ENCODE data around the gene CYTH1.
A peak's percentile ranks its signal among the peaks of the same experiment; 100 is the strongest.
"Not testable (repeated sequence)": the region's sequence is repeated elsewhere in the genome, so short reads cannot be mapped to it uniquely, and the experiment has no call there.

The CYTH1 gene

DNA sequence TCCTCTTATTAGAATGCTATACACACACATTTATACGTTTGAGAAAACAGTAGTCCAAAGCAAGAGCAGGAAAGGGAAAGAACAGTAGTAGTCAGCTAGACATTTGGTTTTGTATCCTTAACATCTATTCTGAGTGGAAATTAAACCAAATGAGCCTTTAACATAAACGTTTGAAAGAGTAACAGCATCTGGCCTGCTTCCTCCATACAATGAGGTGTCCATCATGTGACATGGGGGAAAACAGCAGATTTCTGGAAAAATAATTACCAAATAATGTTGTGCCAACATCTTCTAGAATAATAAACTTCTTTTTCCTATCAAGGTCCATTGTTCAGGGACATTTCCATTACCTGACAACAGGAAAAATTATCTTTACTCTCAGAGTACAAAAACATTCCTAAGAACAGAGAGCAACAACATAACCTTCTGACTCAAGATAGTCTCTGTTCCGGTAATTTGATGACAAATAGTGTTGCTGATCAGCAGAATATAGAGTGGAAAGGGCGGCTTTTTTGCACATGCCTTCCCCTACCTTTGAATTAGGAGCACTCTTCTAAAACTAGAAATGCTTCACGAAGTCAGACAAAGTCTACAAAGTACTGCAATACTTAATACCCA is 20.2 kb downstream of the CYTH1 start:
- DNase-seq (ENCODE audit: low read depth in 3 of 3), result no peak

DNA sequence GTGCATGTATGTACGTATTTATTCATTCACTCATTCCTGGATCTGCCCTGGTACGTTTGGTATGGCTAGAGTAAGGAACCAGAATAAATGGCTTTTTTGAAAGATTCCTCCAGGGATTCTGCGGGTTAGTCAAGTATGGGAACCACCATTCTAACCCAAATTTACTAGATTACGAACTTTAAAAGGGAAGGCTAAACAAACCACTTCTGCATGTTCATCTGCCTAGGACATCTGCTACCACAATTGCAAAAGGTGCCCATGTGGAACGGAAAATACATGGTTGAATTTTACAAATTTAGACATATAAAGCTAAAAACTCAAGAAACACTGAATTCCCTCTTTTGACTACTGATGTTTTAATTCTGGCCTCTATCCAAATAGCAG is 22.1 kb downstream of the CYTH1 start:
- no peak for DNase-seq (ENCODE audit: low read depth in 3 of 3)

DNA sequence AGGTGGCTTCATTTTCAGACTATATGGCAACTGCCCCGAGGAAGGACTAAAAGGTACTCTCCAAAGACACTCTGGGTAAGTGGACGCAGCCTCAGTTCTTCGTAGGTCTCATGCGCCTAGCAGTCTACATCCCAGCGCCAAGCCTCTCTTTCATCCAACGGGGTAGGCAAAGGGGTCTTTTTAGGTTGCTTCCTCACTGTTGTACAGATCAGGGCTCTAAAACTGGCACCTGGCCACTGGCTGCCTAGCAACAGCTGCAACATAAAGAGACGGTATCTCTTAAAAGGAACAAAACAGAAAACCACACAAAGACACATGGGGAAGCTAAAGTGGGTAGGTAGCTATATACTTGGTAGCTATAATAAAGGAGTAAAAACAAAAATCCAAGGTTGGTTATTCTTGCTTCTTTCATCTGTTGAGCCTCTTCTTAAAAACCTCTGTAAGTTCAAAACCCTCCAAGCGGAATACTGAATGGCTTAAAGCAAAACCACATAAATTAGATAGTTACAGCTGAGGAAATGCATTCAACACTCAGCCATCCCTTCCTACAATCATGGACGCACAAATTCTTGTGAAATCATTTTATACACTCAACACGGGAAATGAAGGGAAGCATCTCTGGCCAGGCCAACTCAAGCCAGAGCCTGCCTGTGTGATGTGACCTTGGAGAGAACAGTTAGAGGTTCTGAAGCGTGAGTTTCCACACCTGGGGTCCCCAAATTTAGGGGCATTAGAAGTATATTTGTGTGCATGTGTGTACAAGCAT is 22.7 kb downstream of the CYTH1 start:
- DNase-seq (ENCODE audit: low read depth in 3 of 3), result peak in 1 of 3 experiments; percentile 60

DNA sequence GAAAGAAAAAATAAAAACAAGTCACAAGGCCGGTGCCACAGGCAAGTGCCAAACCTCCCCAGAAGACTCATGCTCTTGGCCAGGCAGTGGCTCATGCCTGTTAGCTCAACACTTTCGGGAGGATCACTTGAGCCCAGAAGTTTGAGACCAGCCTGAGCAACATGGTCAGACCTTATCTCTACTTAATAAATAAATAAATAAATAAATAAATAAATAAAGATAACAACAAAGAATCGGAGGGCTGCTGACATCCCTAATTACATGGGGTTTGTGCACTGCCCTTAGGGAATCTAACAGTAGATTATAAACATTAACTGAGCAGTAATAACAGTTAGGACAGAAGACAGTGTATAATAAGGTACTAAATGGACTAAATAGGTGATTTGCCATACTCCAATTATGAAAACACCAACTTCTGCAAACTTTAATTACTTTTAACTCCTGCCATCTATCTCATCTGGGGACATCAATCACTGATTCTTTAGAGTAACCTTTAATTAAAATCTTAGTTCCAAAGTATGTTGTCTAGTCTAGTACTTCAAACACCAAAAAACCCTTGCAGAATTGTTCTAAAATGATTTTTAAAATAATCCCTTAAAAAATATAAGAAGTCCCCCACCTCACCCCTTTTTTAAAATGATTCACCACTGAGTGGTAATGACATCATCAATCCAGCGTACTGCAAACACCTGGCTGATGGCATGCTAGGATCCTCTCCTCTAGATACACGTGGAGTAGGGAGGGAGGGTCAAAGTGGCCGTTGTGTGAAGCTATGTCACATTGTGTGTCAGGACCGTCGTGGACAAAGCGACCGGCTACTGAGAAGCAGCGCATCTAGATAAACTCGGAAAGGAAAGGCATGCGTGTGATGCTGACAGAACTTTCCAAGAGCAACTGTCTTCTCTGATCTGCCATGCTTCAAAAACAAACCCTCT is 28.5 kb downstream of the CYTH1 start:
- no peak for DNase-seq (ENCODE audit: low read depth in 3 of 3)

DNA sequence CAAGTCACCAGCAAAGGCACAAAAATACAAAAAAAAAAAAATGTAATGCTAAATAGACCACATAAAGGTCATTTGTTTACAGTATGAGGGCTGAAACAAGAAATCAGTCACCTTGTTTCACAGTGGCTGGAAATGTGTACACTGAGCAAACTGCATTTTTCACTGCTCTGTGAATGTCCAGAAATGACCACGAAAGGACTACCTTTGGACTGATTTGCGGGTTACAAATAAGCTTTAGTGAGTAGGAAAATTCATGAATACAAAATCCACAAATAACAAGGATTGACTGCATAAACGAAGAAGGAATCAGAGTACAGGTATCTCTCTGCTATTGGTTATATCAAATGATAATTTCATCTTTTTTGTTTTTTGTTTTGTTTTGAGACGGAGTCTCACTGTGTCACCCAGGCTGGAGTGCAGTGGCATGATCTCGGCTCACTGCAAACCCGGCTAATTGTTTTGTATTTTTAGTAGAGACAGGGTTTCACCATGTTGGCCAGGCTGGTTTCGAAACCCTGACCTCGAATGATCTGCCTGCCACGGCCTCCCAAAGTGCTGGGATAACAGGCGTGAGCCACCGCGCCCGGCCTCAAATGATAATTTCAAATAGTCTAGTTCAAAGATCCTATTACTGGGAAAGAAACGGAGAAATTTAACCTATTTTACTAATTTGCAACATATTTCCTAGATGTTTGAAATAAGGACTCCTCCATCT is 30.5 kb downstream of the CYTH1 start:
- no peak for DNase-seq (ENCODE audit: low read depth in 3 of 3)

DNA sequence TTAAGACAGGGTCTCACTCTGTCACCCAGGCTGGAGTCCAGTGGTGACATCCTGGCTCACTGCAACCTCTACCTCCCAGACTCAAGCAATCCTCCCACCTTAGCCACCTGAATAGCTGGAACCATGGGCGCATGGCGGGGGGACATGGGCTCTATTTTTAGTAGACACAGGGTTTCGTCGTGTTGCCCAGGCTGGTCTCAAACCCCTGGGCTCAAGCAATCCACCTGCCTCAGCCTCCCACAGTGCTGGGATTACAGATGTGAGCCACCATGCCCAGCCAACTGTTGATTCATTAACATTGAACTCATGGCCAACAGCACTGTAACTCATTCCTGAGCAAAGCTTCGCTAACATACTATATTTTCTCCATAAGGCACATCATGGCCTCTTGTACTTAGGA is 31.1 kb downstream of the CYTH1 start:
- DNase-seq (ENCODE audit: low read depth in 3 of 3), result not testable (repeated sequence)

DNA sequence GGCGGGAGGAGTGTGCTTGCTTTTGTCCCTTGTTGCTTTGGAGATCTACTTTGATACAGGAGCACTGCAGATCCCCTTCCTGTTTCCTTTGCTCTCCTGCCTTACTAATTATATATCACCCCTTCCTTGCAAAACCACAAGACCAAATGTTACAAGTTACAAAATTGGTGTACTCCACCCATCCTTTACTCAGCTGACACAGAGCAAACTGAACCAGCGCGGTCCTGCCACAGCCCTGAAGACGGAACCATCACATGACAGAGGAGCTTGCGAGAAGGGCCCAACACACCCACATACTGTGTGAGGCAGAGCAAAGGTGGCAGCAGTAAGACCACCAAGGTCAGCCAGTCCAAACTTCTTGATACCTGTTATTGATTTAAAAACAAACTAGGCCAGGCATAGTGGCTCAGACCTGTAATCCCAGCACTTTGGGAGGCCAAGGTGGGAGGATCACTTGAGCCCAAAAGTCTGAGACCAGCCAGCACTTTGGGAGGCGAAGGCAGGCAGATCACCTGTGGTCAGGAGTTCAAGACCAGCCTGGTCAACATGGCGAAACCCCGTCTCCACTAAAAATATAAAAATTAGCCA is 33.2 kb downstream of the CYTH1 start:
- DNase-seq (ENCODE audit: low read depth in 3 of 3), result peak in 1 of 3 experiments; percentile 66

DNA sequence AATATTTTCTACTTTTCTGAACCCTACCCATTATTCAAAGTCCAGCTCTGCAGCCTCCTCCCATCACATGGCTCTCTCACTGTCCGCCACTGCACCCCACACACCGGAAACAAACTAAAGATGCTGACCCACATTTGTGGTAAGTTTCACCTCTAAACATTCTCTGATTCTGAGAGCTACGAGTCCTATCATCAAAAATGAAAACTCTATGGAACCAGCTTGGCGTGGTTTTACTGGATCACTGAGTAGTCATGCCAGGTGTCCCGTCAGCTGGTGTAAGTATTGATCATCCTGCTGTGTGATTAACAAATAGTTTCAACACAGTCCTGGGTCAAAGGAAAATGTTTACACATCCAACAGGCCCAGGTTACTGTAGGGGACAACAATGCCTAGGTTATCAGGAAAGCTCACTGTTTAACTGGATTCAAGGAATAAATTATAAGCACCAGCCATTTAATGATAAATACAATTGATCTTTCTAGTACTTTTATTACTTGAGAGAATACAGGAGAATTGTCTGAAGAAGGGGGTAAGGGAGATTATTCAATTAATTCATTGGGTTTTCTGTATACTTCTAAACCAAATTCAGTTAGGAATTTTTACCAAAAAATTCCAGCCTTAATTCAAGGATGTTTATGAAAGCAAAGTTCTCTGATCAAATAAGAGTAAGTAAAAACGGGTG is 33.9 kb downstream of the CYTH1 start:
- peak in 1 of 3 experiments; percentile 43 for DNase-seq (ENCODE audit: low read depth in 3 of 3)

DNA sequence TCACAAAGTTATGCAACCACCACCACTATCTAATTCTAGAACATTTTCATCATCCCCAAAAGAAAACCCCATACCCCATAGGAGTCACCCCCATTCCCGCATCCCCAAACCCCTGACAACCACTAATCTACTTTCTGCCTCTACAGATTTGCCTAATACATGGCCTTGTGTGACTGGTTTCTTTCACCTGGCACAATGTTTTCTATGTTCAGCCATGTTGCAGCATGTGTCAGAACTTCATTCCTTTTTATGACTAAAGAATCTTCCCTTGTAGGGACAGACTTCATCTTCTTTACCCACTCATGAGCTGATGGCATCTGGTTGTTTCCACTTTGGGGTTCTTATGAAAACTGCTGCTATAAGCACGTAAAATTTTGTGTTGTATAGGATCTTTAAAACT is 34.6 kb downstream of the CYTH1 start:
- no peak for DNase-seq (ENCODE audit: low read depth in 3 of 3)

DNA sequence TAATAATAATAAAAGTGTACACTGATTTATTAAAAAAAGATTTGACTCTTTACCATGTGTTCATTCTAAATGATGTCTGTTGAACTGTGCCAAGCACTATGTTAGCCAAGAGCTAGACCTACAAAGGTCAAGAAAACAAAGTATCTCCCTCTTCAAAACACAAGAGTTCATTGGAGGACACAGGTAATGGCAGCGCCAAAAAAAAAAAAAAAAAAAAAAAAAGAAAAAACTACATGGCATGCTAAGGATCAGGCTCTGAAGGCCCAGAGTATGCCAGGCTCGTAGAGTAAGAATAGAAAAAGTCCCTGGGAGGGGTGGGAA is 35.2 kb downstream of the CYTH1 start:
- DNase-seq (ENCODE audit: low read depth in 3 of 3), result no peak

DNA sequence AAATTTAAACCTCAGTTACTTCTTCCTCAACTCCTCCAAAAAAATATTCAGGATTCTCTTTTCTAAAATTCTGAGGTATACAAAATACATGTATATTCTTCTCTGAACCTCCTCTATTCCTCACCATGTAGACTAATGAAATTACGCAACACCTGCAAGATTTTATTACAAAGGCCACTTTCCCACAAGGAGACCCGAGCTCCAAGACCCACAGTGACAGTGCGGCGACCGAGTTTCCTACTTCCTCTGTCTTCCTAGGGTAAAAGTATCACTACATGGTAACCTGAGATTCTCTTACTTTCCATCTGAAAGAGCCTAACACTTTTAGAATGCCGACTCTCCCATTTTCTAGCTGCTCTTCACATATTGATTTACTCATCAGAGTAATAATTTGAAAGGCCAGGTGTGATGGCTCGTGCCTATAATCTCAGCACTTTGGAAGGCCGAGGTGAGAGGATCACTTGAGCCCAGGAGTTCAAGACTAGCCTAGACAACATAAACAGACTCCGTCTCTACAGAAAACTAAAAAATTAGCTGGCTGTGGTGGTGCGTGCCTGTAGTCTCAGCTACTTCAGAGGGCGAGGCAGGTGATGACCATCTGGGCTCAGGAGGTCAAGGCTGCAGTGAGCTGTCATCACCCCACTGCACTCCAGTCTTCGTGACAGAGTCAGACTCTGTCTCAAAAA is 35.7 kb downstream of the CYTH1 start:
- no peak for DNase-seq (ENCODE audit: low read depth in 3 of 3)

DNA sequence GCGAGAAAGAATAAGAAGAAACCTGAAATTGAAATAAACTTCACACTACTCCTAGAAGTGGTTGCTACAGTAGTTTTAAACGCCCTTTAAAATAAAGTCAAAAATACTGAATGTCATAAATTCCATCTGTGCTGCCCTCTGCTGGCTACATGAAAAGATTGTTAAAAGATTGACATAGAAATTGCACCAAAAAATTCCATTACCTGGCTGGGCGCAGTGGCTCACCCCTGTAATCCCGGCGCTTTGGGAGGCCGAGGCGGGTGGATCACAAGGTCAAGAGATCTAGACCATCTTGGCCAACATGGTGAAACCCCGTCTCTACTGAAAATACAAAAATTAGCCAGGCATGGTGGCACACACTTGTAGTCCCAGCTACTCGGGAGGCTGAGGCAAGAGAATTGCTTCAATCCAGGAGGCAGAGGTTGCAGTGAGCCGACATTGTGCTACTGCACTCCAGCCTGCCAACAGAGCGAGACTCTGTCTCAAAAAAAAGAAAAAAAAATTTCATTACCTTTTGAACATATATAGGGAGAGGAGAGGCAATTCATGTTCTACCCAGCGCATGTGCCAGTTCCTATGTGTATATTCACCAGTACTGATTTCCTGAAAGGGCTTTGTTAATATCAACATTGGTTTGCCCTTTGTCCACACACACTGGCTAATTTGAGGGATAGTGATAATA is 36.5 kb downstream of the CYTH1 start:
- no peak for DNase-seq (ENCODE audit: low read depth in 3 of 3)

DNA sequence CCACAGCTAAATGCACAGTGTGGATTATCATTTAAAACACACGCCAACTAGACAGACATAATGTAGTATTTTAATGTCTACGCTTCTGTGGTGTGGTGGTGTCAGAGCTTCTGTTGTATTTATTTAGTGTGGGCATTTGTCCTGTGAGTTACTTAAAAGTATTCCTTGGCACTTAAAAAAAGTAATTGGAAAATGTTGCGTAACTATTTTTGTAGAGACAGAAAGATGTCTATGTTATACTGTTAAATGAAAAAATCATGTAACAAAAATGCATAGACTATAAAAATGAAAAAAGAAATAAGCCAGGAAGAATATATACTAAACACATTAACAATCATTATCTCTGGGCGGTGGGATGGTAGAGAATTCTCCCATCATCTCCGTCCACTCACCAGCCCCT is 39.2 kb downstream of the CYTH1 start:
- no peak for DNase-seq (ENCODE audit: low read depth in 3 of 3)

DNA sequence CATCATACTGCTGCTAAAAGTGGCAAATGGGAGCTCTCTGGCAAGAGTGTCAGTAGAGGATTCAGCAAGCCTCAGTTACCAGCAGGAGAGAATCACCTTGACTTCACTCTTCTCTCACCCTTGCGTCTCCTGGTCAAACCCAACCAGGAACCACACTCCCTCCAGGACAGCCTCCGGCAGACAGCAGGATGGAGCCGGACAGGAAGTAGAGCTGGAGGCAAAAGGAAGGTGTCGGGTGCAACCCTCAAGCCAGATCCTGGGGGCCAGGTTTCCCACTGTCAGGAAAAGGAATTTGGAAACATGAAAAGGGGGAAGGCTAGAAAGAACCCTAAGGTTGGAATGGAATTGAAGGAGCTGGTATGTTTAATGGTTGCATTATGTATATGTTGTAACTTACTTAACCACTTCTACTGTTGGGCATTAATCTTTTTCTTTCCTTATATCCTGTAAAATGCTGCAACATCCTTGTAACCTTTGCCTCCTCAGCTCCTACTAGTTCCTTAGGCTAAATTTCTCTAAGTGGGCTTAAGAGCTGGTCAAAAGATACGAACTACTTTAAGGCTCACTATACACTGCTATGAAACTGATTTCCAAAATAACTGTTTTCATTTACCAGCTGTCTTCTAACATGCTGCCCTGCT is 40.3 kb downstream of the CYTH1 start:
- no peak for DNase-seq (ENCODE audit: low read depth in 3 of 3)

DNA sequence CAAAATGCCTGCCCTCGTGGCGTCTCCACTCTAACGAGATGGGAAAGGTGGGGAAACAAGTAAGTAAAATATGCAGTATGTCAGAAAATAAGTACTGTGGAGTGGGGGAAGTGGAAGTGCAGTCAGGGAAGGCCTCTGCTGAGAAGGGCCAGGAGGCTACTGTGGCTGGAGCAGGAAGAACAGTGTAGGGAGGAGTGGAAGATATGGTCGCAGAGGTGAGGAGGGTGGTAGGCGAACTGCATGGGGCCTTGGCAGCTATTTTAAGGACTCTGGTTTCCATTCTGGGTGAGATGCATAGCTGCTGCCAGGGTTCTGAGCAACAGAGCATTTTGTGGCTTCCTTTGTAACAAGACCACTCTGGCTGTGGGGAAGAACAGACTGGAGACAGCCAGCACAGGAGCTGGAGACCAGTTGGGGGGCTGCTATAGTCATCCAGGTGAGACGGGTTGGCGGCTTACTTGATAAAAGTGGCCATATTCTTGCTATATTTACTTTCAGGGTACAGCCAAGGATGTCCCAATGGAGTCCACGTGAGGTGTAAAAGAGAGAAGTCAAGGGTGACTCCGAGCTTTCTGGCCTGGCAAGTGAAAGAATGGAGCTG is 42.6 kb downstream of the CYTH1 start:
- no peak for DNase-seq (ENCODE audit: low read depth in 3 of 3)

DNA sequence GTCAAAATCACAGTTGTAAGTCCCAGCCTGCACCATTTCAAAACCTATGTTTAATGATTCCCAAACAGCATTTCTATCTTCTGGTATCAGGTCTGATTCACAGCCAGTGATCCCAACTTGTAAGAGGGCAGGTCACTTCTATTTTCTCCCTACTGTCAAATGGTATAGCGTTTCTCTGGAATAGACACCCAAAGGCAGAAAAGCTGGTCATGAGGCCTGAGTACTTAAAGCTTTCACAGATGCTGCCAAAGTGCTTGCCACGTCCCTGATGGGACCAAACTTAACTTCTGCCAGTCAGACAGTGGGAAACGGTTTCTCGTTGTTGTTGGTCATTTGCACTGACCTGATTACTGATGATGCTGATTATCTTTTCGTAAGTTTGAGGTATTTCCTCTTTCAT is 43.4 kb downstream of the CYTH1 start:
- DNase-seq (ENCODE audit: low read depth in 3 of 3), result no peak

DNA sequence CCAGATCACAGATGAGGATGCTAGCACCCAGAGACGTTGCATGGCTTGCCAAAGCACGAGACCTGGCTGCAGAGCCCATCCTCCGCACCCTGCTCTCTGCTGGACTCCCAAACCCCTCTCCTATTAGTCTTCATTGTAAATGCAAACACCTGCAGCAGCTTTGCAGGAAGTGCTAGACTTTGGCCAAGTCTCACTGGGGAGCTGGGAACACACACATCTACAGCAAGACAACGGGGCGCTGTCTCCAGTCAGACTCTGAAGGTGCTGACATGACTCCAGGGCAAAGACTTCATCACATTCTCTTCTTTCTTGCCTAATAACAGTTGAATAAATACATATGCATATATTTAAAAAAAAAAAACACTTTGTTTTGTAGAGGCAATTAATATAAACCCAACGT is 43.8 kb downstream of the CYTH1 start:
- DNase-seq (ENCODE audit: low read depth in 3 of 3), result no peak

DNA sequence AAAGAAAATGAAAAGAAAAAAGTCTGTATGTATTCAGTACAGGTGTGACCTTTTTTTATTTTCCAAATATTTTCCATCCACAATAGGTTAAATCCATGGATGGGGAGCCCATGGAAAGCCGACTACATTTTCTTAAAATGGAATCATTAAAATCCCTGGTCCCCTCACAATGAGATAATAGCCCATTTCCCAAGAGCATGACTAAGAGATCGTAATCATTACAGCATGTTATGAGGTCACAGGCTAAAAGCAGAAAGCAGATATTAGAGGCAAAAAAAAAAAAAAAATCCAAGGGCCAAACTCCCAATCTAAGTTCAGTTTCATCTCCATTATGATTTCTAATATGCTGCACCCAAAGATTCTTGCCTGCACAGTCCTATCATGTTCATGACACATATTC is 44.7 kb downstream of the CYTH1 start:
- DNase-seq (ENCODE audit: low read depth in 3 of 3), result no peak

DNA sequence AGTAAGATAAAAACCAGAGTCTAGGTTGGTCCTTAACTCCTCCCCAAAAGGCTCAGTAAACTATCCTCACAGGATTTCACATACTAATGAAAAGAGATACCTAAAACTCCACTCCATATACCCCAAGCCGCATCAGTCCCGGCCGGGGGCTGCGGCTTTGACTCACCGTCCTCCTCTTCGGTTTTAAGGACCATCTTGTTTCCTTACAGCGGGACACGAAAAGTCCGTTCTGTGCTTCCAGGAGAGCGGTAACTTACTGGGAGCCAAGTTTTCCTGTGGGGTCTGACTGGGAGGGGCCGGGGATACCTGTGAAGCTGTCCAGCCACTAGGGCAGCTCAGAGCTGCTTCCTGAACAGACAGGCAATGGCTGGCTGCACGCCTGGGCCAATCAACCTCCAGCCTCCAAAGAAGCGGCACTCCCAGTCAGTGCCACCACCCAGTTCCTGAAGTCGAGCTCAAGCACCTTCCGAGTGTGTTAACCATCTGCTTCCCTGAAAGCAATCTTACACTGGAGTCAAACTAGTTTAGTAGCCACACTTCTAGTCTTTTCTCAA is 45.5 kb downstream of the CYTH1 start:
- peak in 1 of 3 experiments; percentile 52 for DNase-seq (ENCODE audit: low read depth in 3 of 3)
